Mesodermal cell (in vitro differentiated cells): ENCODE data around the gene SLC48A1.

ENCODE experiments used
- H3K27ac ChIP-seq: 2 replicates; pipeline ENCODE4 v1.7.0; 2013; ENCODE audit warnings: mild to moderate bottlenecking, low read depth, low read length, moderate library complexity; ENCODE audit not compliant: severe bottlenecking
- H3K36me3 ChIP-seq: 2 replicates; pipeline ENCODE4 v1.7.1; 2013; ENCODE audit warnings: mild to moderate bottlenecking, low read length, moderate library complexity; ENCODE audit not compliant: control insufficient read depth, insufficient read depth
- H3K4me1 ChIP-seq: one replicate; pipeline ENCODE4 v1.7.1; 2013; ENCODE audit warnings: mild to moderate bottlenecking, low read length; ENCODE audit not compliant: insufficient read depth, control insufficient read depth, poor library complexity, severe bottlenecking
- H3K4me3 ChIP-seq: 2 replicates; pipeline ENCODE4 v1.7.0; 2013; ENCODE audit warnings: low read length, control low read depth, mild to moderate bottlenecking; ENCODE audit not compliant: insufficient read depth, poor library complexity, severe bottlenecking; ENCODE audit errors: extremely low read depth
- H3K9me3 ChIP-seq: 2 replicates; pipeline ENCODE4 v1.7.1; 2013; ENCODE audit warnings: mild to moderate bottlenecking, low read length, moderate library complexity; ENCODE audit not compliant: control insufficient read depth
- WGBS, 2 experiments: methylation state at CpG; one replicate each; pipeline ENCODE4 v1.1.5; 2013; ENCODE audit warnings: missing lambda C conversion rate in 2 of 2; ENCODE audit not compliant: insufficient coverage in 2 of 2; 5-methylcytosine and 5-hydroxymethylcytosine counted together

Gene SLC48A1

GRCh38 chr12:47786662-47787280 is 13.7 kb downstream of the SLC48A1 start:
- Histone ChIP-seq H3K27ac (no peak overlapping the region), H3K4me3 (no peak overlapping the region), H3K9me3 (no peaks in the 10 kb centered on the region), H3K4me1 (no peaks in the 10 kb centered on the region), H3K36me3 (peaks cover 100% of the 10 kb centered on the region)
- 95 to 99% methylated on average over 10 of the region's 10 CpGs for WGBS, 2 experiments

GRCh38 chr12:47787596-47788319 is 14.7 kb downstream of the SLC48A1 start:
- Histone ChIP-seq H3K9me3 (no peaks in the 10 kb centered on the region), H3K36me3 (peaks cover 98% of the 10 kb centered on the region), H3K27ac (no peak overlapping the region), H3K4me3 (no peak overlapping the region), H3K4me1 (no peaks in the 10 kb centered on the region)
- 87 to 89% methylated on average over 14 of the region's 14 CpGs for WGBS, 2 experiments

GRCh38 chr12:47789141-47789540 is 16.1 kb downstream of the SLC48A1 start:
- Histone ChIP-seq H3K36me3 (peaks cover 98% of the 10 kb centered on the region), H3K9me3 (no peaks in the 10 kb centered on the region), H3K4me3 (no peak overlapping the region), H3K27ac (no peak overlapping the region), H3K4me1 (no peaks in the 10 kb centered on the region)
- WGBS, 2 experiments: 87 to 95% methylated on average over 3 to 4 of the region's 5 CpGs

DNA sequence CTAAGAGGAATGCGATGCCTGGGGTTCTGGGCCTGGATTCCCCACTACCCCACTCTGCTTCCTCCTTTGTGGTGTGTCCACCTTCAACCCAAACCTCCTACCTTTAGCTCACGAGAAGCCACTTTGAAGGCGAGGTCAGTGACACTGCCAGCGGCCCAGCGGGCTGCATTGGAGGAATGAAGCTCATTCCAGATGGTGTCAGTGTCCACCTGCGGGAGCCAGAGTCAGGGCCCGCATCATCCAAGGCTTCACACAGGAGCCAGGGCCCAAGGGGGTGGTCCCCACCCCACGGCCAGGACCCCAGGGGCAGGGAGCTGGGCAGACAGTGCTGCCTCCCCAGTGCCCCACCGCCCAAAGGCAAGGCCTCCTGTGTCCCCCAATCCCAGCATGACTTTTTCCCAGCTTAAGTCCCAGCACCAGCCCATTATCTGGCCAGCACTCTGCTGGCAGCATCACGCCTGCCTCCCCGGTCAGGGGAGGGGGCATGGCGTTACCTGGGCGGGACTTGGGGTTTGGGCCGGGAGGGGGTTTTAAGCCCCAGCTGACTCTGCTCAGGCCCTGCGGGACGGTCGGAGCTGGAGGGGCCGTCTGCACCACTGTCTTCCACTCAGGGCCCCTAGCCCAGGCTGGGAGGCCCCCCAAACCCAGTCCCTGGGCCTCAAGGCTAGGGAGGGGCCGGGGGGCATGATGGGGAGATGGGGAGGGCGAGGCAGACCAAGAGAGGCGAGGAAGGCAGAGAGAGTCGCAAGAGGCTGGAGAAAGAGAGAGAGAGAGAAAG is 16.9 kb downstream of the SLC48A1 start:
- no peaks in the 10 kb centered on the region for H3K4me1 ChIP-seq
- H3K27ac ChIP-seq: no peak overlapping the region
- H3K9me3 ChIP-seq: no peaks in the 10 kb centered on the region
- no peak overlapping the region for H3K4me3 ChIP-seq
- H3K36me3 ChIP-seq: peaks cover 98% of the 10 kb centered on the region
- 96% methylated on average over 15 to 21 of the region's 22 CpGs for WGBS, 2 experiments

GRCh38 chr12:47790676-47791350 is 17.8 kb downstream of the SLC48A1 start:
- H3K36me3 ChIP-seq: peaks cover 98% of the 10 kb centered on the region
- H3K9me3 ChIP-seq: no peaks in the 10 kb centered on the region
- H3K4me3 ChIP-seq: no peak overlapping the region
- H3K4me1 ChIP-seq: no peaks in the 10 kb centered on the region
- WGBS, 2 experiments: 96 to 99% methylated on average over 13 to 18 of the region's 20 CpGs
- H3K27ac ChIP-seq: no peak overlapping the region

DNA sequence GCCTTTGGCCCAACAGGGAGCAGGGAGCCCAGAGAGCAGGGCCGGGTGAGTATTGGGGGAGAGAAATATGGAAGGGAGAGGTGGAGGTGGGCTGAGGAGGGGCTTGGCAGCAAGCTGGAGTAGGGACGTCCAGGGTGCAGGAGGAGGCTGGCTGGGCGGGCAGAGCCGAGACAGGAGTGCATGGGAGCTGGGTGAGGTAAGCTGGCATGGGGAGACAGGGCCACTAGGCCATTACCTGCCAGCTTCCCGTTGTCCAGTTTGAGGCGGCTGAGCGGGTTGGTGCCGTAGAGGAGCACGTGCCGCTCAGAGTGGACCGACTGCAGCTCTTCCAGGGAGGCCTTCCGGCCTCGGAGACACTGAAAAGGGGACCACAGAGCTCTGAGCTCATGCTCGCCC is 18.3 kb downstream of the SLC48A1 start:
- Histone ChIP-seq H3K36me3 (peaks cover 97% of the 10 kb centered on the region), H3K4me1 (no peaks in the 10 kb centered on the region), H3K27ac (no peak overlapping the region), H3K9me3 (no peaks in the 10 kb centered on the region), H3K4me3 (no peak overlapping the region)
- 96 to 97% methylated on average over 11 to 13 of the region's 14 CpGs for WGBS, 2 experiments

- H3K36me3 ChIP-seq: peaks cover 97% of the 10 kb centered on the region
- H3K4me1 ChIP-seq: no peaks in the 10 kb centered on the region
- 94 to 98% methylated on average over 9 to 10 of the region's 16 CpGs for WGBS, 2 experiments
- no peaks in the 10 kb centered on the region for H3K9me3 ChIP-seq
- H3K4me3 ChIP-seq: no peak overlapping the region
- H3K27ac ChIP-seq: no peak overlapping the region
These were observed 18.8 kb downstream of the SLC48A1 start for GRCh38 chr12:47791874-47792273.

DNA sequence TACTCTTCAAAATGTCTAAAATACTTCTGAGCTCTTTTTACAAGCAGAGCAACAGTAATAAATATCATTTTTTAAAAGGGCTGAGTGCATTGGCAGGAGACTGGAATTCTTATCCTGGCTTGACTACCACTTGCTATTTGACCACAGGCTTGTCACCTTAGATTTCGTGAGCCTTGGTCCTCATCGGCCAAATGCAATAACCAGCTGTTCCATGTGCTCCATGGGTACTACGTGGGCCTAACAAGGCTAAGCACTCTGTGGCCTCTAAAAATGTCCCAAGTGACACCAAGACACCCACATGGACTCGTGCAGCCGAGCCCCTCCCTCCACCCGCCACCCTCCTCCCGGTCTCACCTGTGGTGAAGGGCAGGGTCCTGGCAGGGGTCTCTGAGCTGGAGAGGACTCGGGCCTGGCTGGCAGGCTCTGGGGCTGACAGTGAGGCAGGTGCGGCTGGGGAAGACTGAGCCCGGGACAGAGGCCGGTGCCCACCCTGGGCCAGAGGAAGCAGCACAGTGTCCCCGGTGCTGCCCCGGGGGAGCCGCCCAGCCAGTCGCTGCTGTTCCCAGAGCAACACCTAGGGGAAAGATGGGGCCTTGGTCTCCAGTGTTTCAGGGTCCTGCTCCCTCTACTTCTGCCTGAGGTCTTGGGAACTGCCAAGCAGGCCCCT is 20.1 kb downstream of the SLC48A1 start:
- Histone ChIP-seq H3K9me3 (no peaks in the 10 kb centered on the region), H3K36me3 (peaks cover 95% of the 10 kb centered on the region), H3K27ac (no peak overlapping the region), H3K4me1 (no peaks in the 10 kb centered on the region), H3K4me3 (no peak overlapping the region)
- 97% methylated on average over 11 of the region's 15 CpGs for WGBS, 2 experiments

DNA sequence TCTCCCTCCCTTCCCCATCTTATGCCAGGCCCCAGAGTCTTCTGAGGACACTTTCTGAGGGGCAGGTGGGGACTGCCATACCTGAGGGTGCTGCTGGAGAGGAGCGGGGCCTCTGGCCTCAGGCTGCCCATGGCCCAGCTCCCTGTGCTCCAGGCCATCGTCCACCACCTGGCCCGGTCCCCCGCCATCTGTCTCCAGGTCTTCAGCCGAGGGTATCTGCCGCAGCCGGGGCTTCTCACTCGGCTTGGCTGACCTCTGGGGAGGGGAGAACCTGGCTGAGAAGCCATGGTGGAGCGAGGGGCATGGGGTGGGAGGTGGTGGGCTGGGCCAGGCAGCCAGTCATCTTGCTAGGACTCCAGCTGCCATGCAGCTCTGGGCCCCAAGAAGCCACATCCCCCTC is 21.6 kb downstream of the SLC48A1 start:
- Histone ChIP-seq H3K9me3 (no peaks in the 10 kb centered on the region), H3K4me1 (peaks cover 2% of the 10 kb centered on the region), H3K27ac (no peak overlapping the region), H3K36me3 (peaks cover 95% of the 10 kb centered on the region), H3K4me3 (no peak overlapping the region)
- WGBS, 2 experiments: 100% methylated on average over 2 to 5 of the region's 9 CpGs

DNA sequence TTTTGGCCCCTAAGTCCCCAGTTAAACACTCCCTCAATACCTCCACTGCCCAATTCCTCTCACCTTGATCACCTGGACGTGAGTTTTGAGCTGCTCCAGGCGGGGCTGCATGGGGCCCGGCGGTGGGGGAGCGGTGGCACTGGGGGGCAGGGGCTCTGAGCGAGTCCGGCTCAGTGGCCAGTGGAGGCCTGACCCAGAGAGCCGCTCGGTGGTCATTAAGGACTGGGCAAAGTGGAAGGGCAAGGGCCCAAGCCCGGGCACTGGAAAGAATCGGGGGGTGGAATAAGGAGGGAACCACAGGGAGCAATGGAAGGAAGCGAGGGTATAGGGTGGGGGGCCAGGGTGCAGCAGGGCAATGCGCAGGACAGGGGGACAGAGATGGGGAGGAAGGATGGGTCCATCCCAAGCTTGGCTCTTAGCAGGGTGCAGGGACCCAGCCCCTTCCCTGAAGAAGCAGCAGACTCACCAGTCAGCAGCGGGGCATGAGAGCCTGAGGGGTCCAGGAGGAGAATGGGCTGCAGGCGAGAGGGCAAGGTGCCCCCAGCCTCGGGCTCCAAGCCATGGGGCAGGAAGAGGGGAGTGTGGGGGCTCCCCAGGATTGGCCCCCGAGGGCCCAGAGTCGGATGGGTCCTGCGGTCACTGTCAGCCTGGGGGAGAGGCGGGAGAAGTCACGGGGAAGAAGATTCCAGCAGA is 22.2 kb downstream of the SLC48A1 start:
- Histone ChIP-seq H3K27ac (no peak overlapping the region), H3K4me1 (peaks cover 4% of the 10 kb centered on the region), H3K36me3 (peaks cover 94% of the 10 kb centered on the region), H3K9me3 (no peaks in the 10 kb centered on the region), H3K4me3 (no peak overlapping the region)
- 95 to 96% methylated on average over 12 to 16 of the region's 21 CpGs for WGBS, 2 experiments
